HepG2 (cell line): ENCODE data around the gene RAPGEF5. TPM values are rescaled to one million over a fixed set of nuclear protein-coding genes. Genes with fewer than 3 reads are reported as not detected.

Experiments used
- ATAC-seq: fragments of 200-7000 bp; cut with Tn5 transposase; 3 replicates; pipeline ENCODE4 v1.9.1; 2020; ENCODE audit warnings: mild to moderate bottlenecking, moderate library complexity
- BruUV-seq: library from RNA; stranded (reverse); fragments of 400-500 nt; replicated peaks from 2 replicates; lab custom pipeline; 2021; lab: Mats Ljungman, UMichigan
- CTCF ChIA-PET: fragments of 300-600 bp; formaldehyde crosslinking; extraction: SDS; loops from one replicate; lab custom pipeline; 2021; ENCODE audit warnings: low total read pairs, inconsistent platforms, low intra/inter-chr PET ratio; lab: Yijun Ruan, JAX
- POLR2A ChIA-PET: fragments of 350-600 bp; sonication (Branson Sonifier 250); formaldehyde crosslinking; loops from one replicate; lab custom pipeline; 2020; ENCODE audit warnings: antibody characterized with exemption, inconsistent platforms; lab: Yijun Ruan, JAX
- DNase-seq: peaks from one replicate; pipeline ENCODE4 v3.0.0-alpha.2; 2015; ENCODE audit warnings: low spot score
- FAIRE-seq: peaks from 3 replicates; lab custom pipeline; 2011; peaks lifted over from hg19 to GRCh38; lab: Jason Lieb, UNC
- H2AFZ ChIP-seq: one replicate; pipeline ENCODE4 v1.6.1; 2011; ENCODE audit warnings: low read length, inconsistent platforms
- H3K27ac ChIP-seq: fragments of 300-600 bp; 3 replicates; pipeline ENCODE4 v1.8.0; 2011; ENCODE audit warnings: mixed run types, mild to moderate bottlenecking, mixed read lengths, low read length, inconsistent platforms; ENCODE audit not compliant: insufficient read depth; ENCODE audit errors: extremely low read length
- H3K27me3 ChIP-seq, 2 experiments: fragments of 200-600 bp in 1 of 2; 2 replicates in 1 of 2; 3 replicates in 1 of 2; pipeline versions ENCODE4 v1.6.0 to v1.8.0; 2011; ENCODE audit warnings: low read length in 2 of 2, mild to moderate bottlenecking in 2 of 2, moderate library complexity in 2 of 2, inconsistent platforms in 1 of 2; ENCODE audit not compliant: insufficient read depth in 2 of 2, control insufficient read depth in 1 of 2
- H3K36me3 ChIP-seq, 2 experiments: fragments of 200-600 bp in 1 of 2; replicated peaks in 1 of 2; 2 replicates in 1 of 2; 3 replicates in 1 of 2; pipeline versions ENCODE4 v1.5.1 to v1.8.0; 2011; ENCODE audit warnings: low read length in 2 of 2, inconsistent platforms in 1 of 2; ENCODE audit not compliant: insufficient read depth in 2 of 2, control insufficient read depth in 1 of 2
- H3K4me1 ChIP-seq: 2 replicates; pipeline ENCODE4 v1.5.1; 2012; ENCODE audit warnings: low read length, inconsistent platforms; ENCODE audit not compliant: insufficient read depth
- H3K4me2 ChIP-seq: 2 replicates; pipeline ENCODE4 v1.6.0; 2011; ENCODE audit warnings: low read depth, low read length, inconsistent platforms
- H3K4me3 ChIP-seq, 3 experiments: fragments of 200-600 bp in 1 of 3; sonication (generic), shearing (Covaris generic) in 1 of 3; replicated peaks in 1 of 3; 2 replicates each; pipeline ENCODE4 v1.5.1; 2011 to 2016; ENCODE audit warnings: low read length in 3 of 3, inconsistent platforms in 2 of 3, low read depth in 2 of 3, mild to moderate bottlenecking in 2 of 3, control low read depth in 1 of 3, mixed read lengths in 1 of 3; ENCODE audit not compliant: insufficient read depth in 1 of 3
- H3K79me2 ChIP-seq: one replicate; pipeline ENCODE4 v1.6.1; 2011; ENCODE audit warnings: low read length, inconsistent platforms; ENCODE audit not compliant: insufficient read depth
- H3K9ac ChIP-seq: 2 replicates; pipeline ENCODE4 v1.6.0; 2011; ENCODE audit warnings: mild to moderate bottlenecking, low read depth, low read length, inconsistent platforms; ENCODE audit not compliant: insufficient read depth
- H3K9me3 ChIP-seq: 2 replicates; pipeline ENCODE4 v1.5.1; 2012; ENCODE audit warnings: mild to moderate bottlenecking, low read length
- H4K20me1 ChIP-seq: 2 replicates; pipeline ENCODE4 v1.6.0; 2011; ENCODE audit warnings: inconsistent platforms, mild to moderate bottlenecking, low read length, moderate library complexity; ENCODE audit not compliant: insufficient read depth
- ARNT ChIP-seq: fragments of 450-650 bp; IDR thresholded peaks from 2 replicates; pipeline ENCODE4 v1.6.1; 2017
- CEBPG ChIP-seq: IDR thresholded peaks from 2 replicates; pipeline ENCODE4 v1.6.1; 2016
- E2F5 ChIP-seq: sonication (generic); formaldehyde crosslinking; conservative IDR thresholded peaks from 2 replicates; pipeline ENCODE4 v1.4.0; 2020; ENCODE audit warnings: missing genetic modification reagents
- FOXA1 ChIP-seq, 2 experiments: fragments of 450-650 bp in 1 of 2; sonication (generic) in 1 of 2; formaldehyde crosslinking in 1 of 2; IDR thresholded peaks; 2 replicates each; pipeline versions ENCODE4 v1.4.0 to v1.6.1; 2016 to 2020; ENCODE audit warnings: missing genetic modification reagents in 1 of 2
- HNF1B ChIP-seq: sonication (generic); formaldehyde crosslinking; IDR thresholded peaks from 2 replicates; pipeline ENCODE4 v1.5.1; 2020; ENCODE audit warnings: mild to moderate bottlenecking, moderate library complexity, missing genetic modification reagents
- KAT2B ChIP-seq: fragments of 150-350 bp; IDR thresholded peaks from 2 replicates; pipeline ENCODE4 v1.6.1; 2014; ENCODE audit warnings: low read depth, low read length, borderline replicate concordance
- ZC3H4 ChIP-seq: sonication (generic); formaldehyde crosslinking; IDR thresholded peaks from 2 replicates; pipeline ENCODE4 v1.4.0; 2020; ENCODE audit warnings: missing genetic modification reagents, borderline replicate concordance
- ZNF326 ChIP-seq: sonication (generic); formaldehyde crosslinking; IDR thresholded peaks from 2 replicates; pipeline ENCODE4 v1.4.0; 2020; ENCODE audit warnings: missing genetic modification reagents, borderline replicate concordance
- ZNF451 ChIP-seq: sonication (generic); formaldehyde crosslinking; IDR thresholded peaks from 2 replicates; pipeline ENCODE4 v1.5.0; 2020; ENCODE audit warnings: mild to moderate bottlenecking, missing genetic modification reagents
- ZNF781 ChIP-seq: sonication (generic); formaldehyde crosslinking; IDR thresholded peaks from 2 replicates; pipeline ENCODE4 v1.5.1; 2020; ENCODE audit warnings: borderline replicate concordance, mild to moderate bottlenecking, missing genetic modification reagents; ENCODE audit errors: not compliant biosample characterization
- WGBS: methylation state at CpG from one replicate; pipeline ENCODE4 v1.1.6; 2017; ENCODE audit warnings: low lambda C conversion rate; 5-methylcytosine and 5-hydroxymethylcytosine counted together
- in situ Hi-C: cut with HindIII; loops from 2 replicates; pipeline ENCODE4 v1.10.0; 2017; ENCODE audit warnings: low pct_unique_long_range_greater_than_20kb; ENCODE audit not compliant: extremely low pct_ligation_motif_present
- intact Hi-C: fragments of 100-400 bp; cut with micrococcal nuclease; formaldehyde crosslinking; loops from one replicate; pipeline ENCODE4 v1.10.0; 2022; ENCODE audit not compliant: unreplicated experiment
- polyA plus RNA-seq, 8 experiments: library from polyadenylated mRNA; depleted of rRNA in 3 of 8; stranded (reverse) in 7 of 8; unstranded in 1 of 8; fragments of >200 nt; fragmentation: Illumina TruSeq in 4 of 8; extraction: Trizol in 4 of 8; gene quantifications; 2 replicates each; pipeline versions ENCODE4 v1.2.1 to v1.2.3, GENCODE V29; 2011 to 2016; ENCODE audit warnings: low read depth in 4 of 8, missing spikeins in 1 of 8, mixed read lengths in 1 of 8; ENCODE audit not compliant: insufficient read depth in 1 of 8
- total RNA-seq, 5 experiments: library from RNA; depleted of rRNA; stranded (reverse); fragments of >200 nt; fragmentation: Illumina TruSeq; extraction: Trizol; gene quantifications; 2 replicates each; pipeline ENCODE4 v1.2.3, GENCODE V29; 2016; ENCODE audit warnings: low read depth in 1 of 5
- TF ChIP-seq, protein P1 (sequence below): sonication (generic); formaldehyde crosslinking; IDR thresholded peaks from 2 replicates; pipeline ENCODE4 v1.4.0; 2020; ENCODE audit warnings: mild to moderate bottlenecking, missing genetic modification reagents

RAPGEF5 gene
- total and polyA plus RNA-seq, 2 of the 13 experiments (the other 11 are each of a cell fraction or from before 2014, with no cell fraction given): 17.1 to 23.4 TPM

DNA sequence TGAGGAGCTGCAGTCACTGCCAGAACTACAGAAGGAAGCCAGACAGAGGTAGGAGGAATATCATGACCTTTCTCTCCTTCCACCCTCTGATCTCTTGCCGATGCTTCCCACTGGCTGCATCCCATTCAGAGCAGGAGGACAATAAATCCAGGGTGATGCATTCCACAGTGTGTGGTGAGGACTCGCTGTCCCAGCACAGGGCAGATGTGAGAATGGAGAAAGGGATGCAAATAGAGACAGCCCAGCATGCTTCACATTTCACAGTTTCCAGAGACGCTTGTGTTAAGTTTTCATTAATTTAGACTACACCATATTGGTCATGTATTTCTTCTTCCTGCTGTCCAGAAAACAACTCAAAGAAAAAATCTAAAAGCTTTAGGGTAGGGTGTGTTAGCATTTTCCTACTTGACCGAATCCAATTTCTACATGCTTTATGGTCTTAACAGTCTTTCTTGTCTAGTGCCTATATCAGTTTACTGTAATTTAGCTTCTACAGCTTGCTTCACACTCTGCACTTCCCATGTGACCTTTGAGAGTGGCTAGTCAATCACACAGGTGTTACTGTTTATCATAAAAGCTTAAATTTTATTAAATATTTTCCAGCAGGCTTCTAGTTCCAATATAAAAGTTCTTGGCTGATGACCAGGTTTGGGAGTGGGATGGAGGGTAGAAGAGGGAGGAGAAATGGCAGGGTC lies 155.6 kb downstream of the RAPGEF5 start:
- Histone ChIP-seq H4K20me1 (peaks cover 18% of the 10 kb centered on the region; the same call in 1 of the 2 replicates), H3K9me3 (no peaks in the 10 kb centered on the region), H3K4me2 (no peak overlapping the region), H2AFZ (no peak overlapping the region), H3K27ac (no peak overlapping the region), H3K9ac (no peak overlapping the region), H3K4me3 (no peak overlapping the region), H3K79me2 (peaks cover 3% of the 10 kb centered on the region), H3K36me3 (peaks cover 13 to 61% of the 10 kb centered on the region in 2 experiments), H3K4me1 (no peaks in the 10 kb centered on the region), H3K27me3 (no peaks in the 10 kb centered on the region)
- intact Hi-C loops: no loop called here
- no peak for ATAC-seq
- POLR2A ChIA-PET: no interaction called here
- TF ChIP-seq, protein P1, sequence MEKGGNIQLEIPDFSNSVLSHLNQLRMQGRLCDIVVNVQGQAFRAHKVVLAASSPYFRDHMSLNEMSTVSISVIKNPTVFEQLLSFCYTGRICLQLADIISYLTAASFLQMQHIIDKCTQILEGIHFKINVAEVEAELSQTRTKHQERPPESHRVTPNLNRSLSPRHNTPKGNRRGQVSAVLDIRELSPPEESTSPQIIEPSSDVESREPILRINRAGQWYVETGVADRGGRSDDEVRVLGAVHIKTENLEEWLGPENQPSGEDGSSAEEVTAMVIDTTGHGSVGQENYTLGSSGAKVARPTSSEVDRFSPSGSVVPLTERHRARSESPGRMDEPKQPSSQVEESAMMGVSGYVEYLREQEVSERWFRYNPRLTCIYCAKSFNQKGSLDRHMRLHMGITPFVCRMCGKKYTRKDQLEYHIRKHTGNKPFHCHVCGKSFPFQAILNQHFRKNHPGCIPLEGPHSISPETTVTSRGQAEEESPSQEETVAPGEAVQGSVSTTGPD (CRISPR knock-in tag): no peak
- TF ChIP-seq HNF1B (no peak), FOXA1 (IDR thresholded peaks at IDR 0.05) (no peak), FOXA1 (CRISPR knock-in tag; IDR thresholded peaks at IDR 0.05) (no peak), ZC3H4 (CRISPR knock-in tag) (no peak), ZNF781 (CRISPR knock-in tag) (no peak), CEBPG (CRISPR knock-in tag) (no peak), ZNF326 (CRISPR knock-in tag) (no peak), ZNF451 (CRISPR knock-in tag) (no peak), ARNT (no peak), E2F5 (CRISPR knock-in tag) (no peak), KAT2B (no peak)
- DNase-seq: no peak
- WGBS: 95% methylated on average over 4 of the region's 4 CpGs
- FAIRE-seq: no peak
- in situ Hi-C loops: no loop called here
- CTCF ChIA-PET: no interaction called here
- BruUV-seq: no TSS peak
